GM23338 (cell line): ENCODE measurements around the gene COLEC12.

Experiments
- EZH2 ChIP-seq: fragments of 200-600 bp; sonication (generic); IDR thresholded peaks from one replicate; pipeline ENCODE4 v1.8.0; 2017; ENCODE audit warnings: antibody characterized with exemption, mild to moderate bottlenecking, low read depth; ENCODE audit not compliant: unreplicated experiment
- EZH2phosphoT487 ChIP-seq: fragments of 200-600 bp; sonication (generic); IDR thresholded peaks from one replicate; pipeline ENCODE4 v1.8.1; 2018; ENCODE audit warnings: antibody characterized with exemption; ENCODE audit not compliant: unreplicated experiment
- STAT1 ChIP-seq: IDR thresholded peaks from one replicate; pipeline ENCODE4 v1.6.1; 2016; ENCODE audit warnings: antibody characterized with exemption; ENCODE audit not compliant: unreplicated experiment
- TF ChIP-seq, protein P1 (sequence below): IDR thresholded peaks from 2 replicates; pipeline ENCODE4 v1.6.1; 2016; ENCODE audit warnings: antibody characterized with exemption
- TF ChIP-seq, protein P2 (sequence below), 2 experiments: fragments of 200-600 bp in 1 of 2; sonication (generic) in 1 of 2; conservative IDR thresholded peaks; 2 replicates each; pipeline versions ENCODE4 v1.5.1 to v1.6.1; 2016 to 2017; ENCODE audit warnings: antibody characterized with exemption in 2 of 2, low read depth in 2 of 2, mild to moderate bottlenecking in 2 of 2, moderate library complexity in 1 of 2

DNA sequence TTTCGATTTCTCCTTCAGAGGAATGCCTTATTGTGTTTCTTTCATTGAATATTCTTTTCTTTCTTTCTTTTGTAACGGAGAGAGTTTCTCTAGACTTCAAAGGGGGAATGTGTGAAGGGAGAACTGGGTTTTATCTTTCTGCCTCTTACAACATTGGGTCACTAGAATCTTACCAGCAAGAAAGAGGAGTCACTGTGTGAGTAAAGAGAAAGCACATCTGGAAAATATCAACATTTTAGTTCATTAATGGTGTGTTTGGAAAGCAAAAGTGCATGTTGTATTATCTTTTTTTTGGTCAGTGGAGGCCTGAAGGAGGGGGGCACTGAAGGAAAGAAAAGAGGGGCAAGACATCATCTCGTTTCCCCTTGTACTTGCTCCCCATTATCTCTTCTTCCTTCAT, 146.0 kb downstream of the COLEC12 start:
- TF ChIP-seq EZH2phosphoT487 (no peak), EZH2 (no peak), STAT1 (no peak)
- TF ChIP-seq, protein P1, sequence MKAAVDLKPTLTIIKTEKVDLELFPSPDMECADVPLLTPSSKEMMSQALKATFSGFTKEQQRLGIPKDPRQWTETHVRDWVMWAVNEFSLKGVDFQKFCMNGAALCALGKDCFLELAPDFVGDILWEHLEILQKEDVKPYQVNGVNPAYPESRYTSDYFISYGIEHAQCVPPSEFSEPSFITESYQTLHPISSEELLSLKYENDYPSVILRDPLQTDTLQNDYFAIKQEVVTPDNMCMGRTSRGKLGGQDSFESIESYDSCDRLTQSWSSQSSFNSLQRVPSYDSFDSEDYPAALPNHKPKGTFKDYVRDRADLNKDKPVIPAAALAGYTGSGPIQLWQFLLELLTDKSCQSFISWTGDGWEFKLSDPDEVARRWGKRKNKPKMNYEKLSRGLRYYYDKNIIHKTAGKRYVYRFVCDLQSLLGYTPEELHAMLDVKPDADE: no peak
- TF ChIP-seq, protein P2, sequence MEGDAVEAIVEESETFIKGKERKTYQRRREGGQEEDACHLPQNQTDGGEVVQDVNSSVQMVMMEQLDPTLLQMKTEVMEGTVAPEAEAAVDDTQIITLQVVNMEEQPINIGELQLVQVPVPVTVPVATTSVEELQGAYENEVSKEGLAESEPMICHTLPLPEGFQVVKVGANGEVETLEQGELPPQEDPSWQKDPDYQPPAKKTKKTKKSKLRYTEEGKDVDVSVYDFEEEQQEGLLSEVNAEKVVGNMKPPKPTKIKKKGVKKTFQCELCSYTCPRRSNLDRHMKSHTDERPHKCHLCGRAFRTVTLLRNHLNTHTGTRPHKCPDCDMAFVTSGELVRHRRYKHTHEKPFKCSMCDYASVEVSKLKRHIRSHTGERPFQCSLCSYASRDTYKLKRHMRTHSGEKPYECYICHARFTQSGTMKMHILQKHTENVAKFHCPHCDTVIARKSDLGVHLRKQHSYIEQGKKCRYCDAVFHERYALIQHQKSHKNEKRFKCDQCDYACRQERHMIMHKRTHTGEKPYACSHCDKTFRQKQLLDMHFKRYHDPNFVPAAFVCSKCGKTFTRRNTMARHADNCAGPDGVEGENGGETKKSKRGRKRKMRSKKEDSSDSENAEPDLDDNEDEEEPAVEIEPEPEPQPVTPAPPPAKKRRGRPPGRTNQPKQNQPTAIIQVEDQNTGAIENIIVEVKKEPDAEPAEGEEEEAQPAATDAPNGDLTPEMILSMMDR (conservative IDR thresholded peaks at IDR 0.05; ENCODE audit: low read depth in 2 of 2): no peak
